B cell (primary cell): ENCODE results near the gene NLGN4X. TPM values are rescaled to one million over a fixed set of nuclear protein-coding genes. Genes with fewer than 3 reads are reported as not detected.

Experiments
- ATAC-seq: fragments of 200-7000 bp; cut with Tn5 transposase; one replicate; pipeline ENCODE4 v1.10.0; 2021; ENCODE audit warnings: low read depth, mild to moderate bottlenecking, moderate number of reproducible peaks, moderate library complexity
- CTCF ChIA-PET: fragments of 350-600 bp; sonication (Branson Sonifier 250); formaldehyde crosslinking; loops from one replicate; lab custom pipeline; 2021; ENCODE audit warnings: antibody characterized with exemption, inconsistent platforms; lab: Charles Lee
- POLR2A ChIA-PET: fragments of 350-600 bp; sonication (Branson Sonifier 250); formaldehyde crosslinking; loops from one replicate; lab custom pipeline; 2021; ENCODE audit warnings: antibody characterized with exemption; lab: Charles Lee
- DNase-seq: peaks from one replicate; pipeline ENCODE4 v3.0.0; 2013
- H2AFZ ChIP-seq: 2 replicates; pipeline ENCODE4 v1.6.1; 2012; ENCODE audit warnings: mild to moderate bottlenecking, low read depth, low read length; ENCODE audit not compliant: insufficient read depth, poor library complexity, severe bottlenecking
- H3K27ac ChIP-seq, 2 donors: 1 replicate in 1 of 2; 2 replicates in 1 of 2; pipeline ENCODE4 v1.5.1; 2012 to 2013; ENCODE audit warnings: low read length in 2 of 2, mild to moderate bottlenecking in 2 of 2, moderate library complexity in 1 of 2
- H3K27me3 ChIP-seq, 4 experiments: fragments of 200-600 bp in 1 of 4; sonication (generic) in 1 of 4; replicated peaks in 1 of 4; 1 replicate in 2 of 4; 2 replicates in 2 of 4; pipeline versions ENCODE4 v1.6.1 to v1.7.0; 2013 to 2016; ENCODE audit warnings: low read length in 3 of 4, mild to moderate bottlenecking in 2 of 4, mixed read lengths in 1 of 4, moderate library complexity in 1 of 4; ENCODE audit not compliant: insufficient read depth in 4 of 4, control insufficient read depth in 3 of 4; ENCODE audit errors: control extremely low read depth in 1 of 4
- H3K36me3 ChIP-seq, 2 experiments: replicated peaks in 1 of 2; 1 replicate in 1 of 2; 2 replicates in 1 of 2; pipeline versions ENCODE4 v1.6.1 to v1.7.1; 2013; ENCODE audit warnings: low read length in 1 of 2; ENCODE audit not compliant: insufficient read depth in 2 of 2, control insufficient read depth in 1 of 2; ENCODE audit errors: control extremely low read depth in 1 of 2, extremely low read depth in 1 of 2
- H3K4me1 ChIP-seq, 2 donors: fragments of 200-600 bp in 1 of 2; sonication (generic) in 1 of 2; 1 replicate in 1 of 2; 2 replicates in 1 of 2; pipeline versions ENCODE4 v1.5.1 to v1.6.1; 2013 to 2017; ENCODE audit warnings: low read length in 2 of 2; ENCODE audit not compliant: control insufficient read depth in 2 of 2, insufficient read depth in 2 of 2
- H3K4me2 ChIP-seq: replicated peaks from 2 replicates; pipeline ENCODE3; 2012; ENCODE audit warnings: mild to moderate bottlenecking, low read depth, low read length; ENCODE audit not compliant: poor library complexity, severe bottlenecking
- H3K4me3 ChIP-seq, 5 experiments: fragments of 200-600 bp in 1 of 5; sonication (generic) in 1 of 5; 1 replicate in 3 of 5; 2 replicates in 2 of 5; pipeline versions ENCODE4 v1.5.1 to v1.7.0; 2011 to 2016; ENCODE audit warnings: low read length in 4 of 5, mild to moderate bottlenecking in 4 of 5, low read depth in 2 of 5, control low read depth in 1 of 5, moderate library complexity in 1 of 5; ENCODE audit not compliant: insufficient read depth in 1 of 5; ENCODE audit errors: control extremely low read depth in 1 of 5, extremely low read depth in 1 of 5
- H3K79me2 ChIP-seq: fragments of 200-600 bp; sonication (generic); one replicate; pipeline ENCODE4 v1.6.0; 2016; ENCODE audit warnings: low read length; ENCODE audit not compliant: control insufficient read depth, insufficient read depth
- H3K9ac ChIP-seq: fragments of 200-600 bp; sonication (generic); 2 replicates; pipeline ENCODE4 v1.6.1; 2017; ENCODE audit warnings: mild to moderate bottlenecking, low read length, moderate library complexity
- H3K9me3 ChIP-seq, 3 donors: one replicate each; pipeline versions ENCODE4 v1.6.1 to v1.7.1; 2013; ENCODE audit warnings: low read length in 2 of 3; ENCODE audit not compliant: control insufficient read depth in 2 of 3, insufficient read depth in 1 of 3; ENCODE audit errors: control extremely low read depth in 1 of 3
- H4K20me1 ChIP-seq: 2 replicates; pipeline ENCODE4 v1.6.0; 2012; ENCODE audit warnings: mild to moderate bottlenecking, low read length; ENCODE audit not compliant: insufficient read depth, control insufficient read depth, poor library complexity, severe bottlenecking
- H3K27ac Mint-ChIP-seq: one replicate; pipeline ENCODE4 v1.8.0; 2021; ENCODE audit warnings: mixed read lengths
- H3K27me3 Mint-ChIP-seq: one replicate; pipeline ENCODE4 v1.8.0; 2021; ENCODE audit warnings: mixed read lengths
- H3K4me1 Mint-ChIP-seq: one replicate; pipeline ENCODE4 v1.8.0; 2021; ENCODE audit warnings: mixed read lengths
- H3K4me3 Mint-ChIP-seq: one replicate; pipeline ENCODE4 v1.8.0; 2021; ENCODE audit warnings: mixed read lengths
- H3K9me3 Mint-ChIP-seq: one replicate; pipeline ENCODE4 v1.8.0; 2022; ENCODE audit warnings: mixed read lengths; ENCODE audit not compliant: insufficient read depth
- CTCF ChIP-seq: fragments of 200-600 bp; IDR thresholded peaks from one replicate; pipeline ENCODE4 v1.8.0; 2022; ENCODE audit warnings: antibody characterized with exemption, mild to moderate bottlenecking
- EZH2 ChIP-seq: IDR thresholded peaks from 2 replicates; pipeline ENCODE4 v1.6.1; 2012; ENCODE audit warnings: borderline replicate concordance, low read depth, mild to moderate bottlenecking, moderate library complexity, low read length; ENCODE audit not compliant: insufficient read depth, poor library complexity, severe bottlenecking
- WGBS: methylation state at CpG from one replicate; pipeline ENCODE4 v1.1.5; 2013; ENCODE audit warnings: missing lambda C conversion rate; ENCODE audit not compliant: insufficient coverage; 5-methylcytosine and 5-hydroxymethylcytosine counted together
- intact Hi-C: fragments of 100-400 bp; cut with micrococcal nuclease; formaldehyde crosslinking; loops from one replicate; pipeline ENCODE4 v1.10.0; 2022
- polyA plus RNA-seq: library from polyadenylated mRNA; depleted of rRNA; stranded (reverse); fragments of >200 nt; gene quantifications from 2 replicates; pipeline ENCODE4 v1.2.3, GENCODE V29; 2012
- total RNA-seq, 2 donors: library from RNA; stranded (reverse); fragments of 120-200 nt in 1 of 2; gene quantifications; 1 replicate in 1 of 2; 2 replicates in 1 of 2; pipeline versions ENCODE4 v1.2.3 to v1.2.4, GENCODE V29; 2013 to 2022

NLGN4X gene
- total and polyA plus RNA-seq, 2 donors (not counting 1 experiment from before 2014, with no cell fraction given): 0.09 to 0.34 TPM

- WGBS: no CpG with 5 or more reads among the region's 3 CpGs
- DNase-seq: no peak
- ATAC-seq: no peak
- Histone ChIP-seq H3K9ac (no peak overlapping the region), H3K9me3 (no peaks in the 10 kb centered on the region), H2AFZ (no peak overlapping the region), H3K27me3 (peaks cover 0 to 7% (median 3%) of the 10 kb centered on the region in 4 experiments), H4K20me1 (no peaks in the 10 kb centered on the region), H3K4me3 (no peak overlapping the region), H3K4me2 (no peak overlapping the region), H3K4me1 (peaks cover 0 to 14% of the 10 kb centered on the region in 2 donors), H3K79me2 (no peaks in the 10 kb centered on the region), H3K27ac (no peak overlapping the region), H3K36me3 (no peaks in the 10 kb centered on the region)
- TF ChIP-seq EZH2 (no peak), CTCF (no peak)
- peaks cover 12% of the 10 kb centered on the region for H3K27me3 Mint-ChIP-seq
- no peaks in the 10 kb centered on the region for H3K9me3 Mint-ChIP-seq
- ChIA-PET POLR2A (no interaction called here), CTCF (no interaction called here)
- no peak overlapping the region for H3K4me3 Mint-ChIP-seq
- intact Hi-C loops: no loop called here
- H3K4me1 Mint-ChIP-seq: peaks cover 2% of the 10 kb centered on the region
- no peak overlapping the region for H3K27ac Mint-ChIP-seq
Observed at GRCh38 chrX:6223516-6223915, 5.2 kb downstream of the NLGN4X start.

DNA sequence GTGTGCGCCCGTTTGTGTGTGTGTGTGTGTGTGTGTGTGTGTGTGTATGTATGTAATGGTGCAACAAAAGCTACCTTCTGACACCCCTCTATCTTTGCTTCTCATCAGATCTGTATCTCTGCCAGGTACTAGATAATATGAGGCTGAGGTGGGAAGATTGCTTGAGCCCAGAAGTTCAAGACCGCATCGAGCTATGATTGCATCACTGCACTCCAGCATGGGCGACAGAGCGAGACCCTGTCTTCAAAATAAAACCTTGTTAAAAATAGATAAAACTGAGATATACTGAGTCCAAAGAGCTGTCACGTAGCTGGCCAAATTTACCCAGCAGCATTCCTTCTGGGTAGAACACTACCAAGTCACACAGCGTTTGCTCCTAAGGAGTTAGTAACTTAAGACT, 18.4 kb downstream of the NLGN4X start:
- Mint-ChIP-seq H3K4me3 (no peak overlapping the region), H3K27me3 (no peaks in the 10 kb centered on the region), H3K9me3 (no peaks in the 10 kb centered on the region), H3K4me1 (no peaks in the 10 kb centered on the region), H3K27ac (no peak overlapping the region)
- ChIA-PET POLR2A (no interaction called here), CTCF (no interaction called here)
- Histone ChIP-seq H3K4me3 (no peak overlapping the region), H3K9me3 (no peaks in the 10 kb centered on the region), H3K27ac (no peak overlapping the region), H3K36me3 (no peaks in the 10 kb centered on the region), H3K4me1 (no peaks in the 10 kb centered on the region), H4K20me1 (no peaks in the 10 kb centered on the region), H3K27me3 (no peaks in the 10 kb centered on the region), H3K4me2 (no peak overlapping the region), H3K79me2 (no peaks in the 10 kb centered on the region), H3K9ac (no peak overlapping the region), H2AFZ (no peak overlapping the region)
- no peak for ATAC-seq
- TF ChIP-seq CTCF (no peak), EZH2 (no peak)
- intact Hi-C loops: no loop called here
- no CpG with 5 or more reads among the region's 8 CpGs for WGBS
- no peak for DNase-seq
